GM23338 (cell line): ENCODE data around the gene ROS1. TPM values are rescaled to one million over a fixed set of nuclear protein-coding genes. Genes with fewer than 3 reads are reported as not detected.

Experiments used
- ATAC-seq: fragments of 200-7000 bp; cut with Tn5 transposase; 3 replicates; pipeline ENCODE4 v1.9.1; 2020
- DNase-seq: peaks from one replicate; pipeline ENCODE4 v3.0.0-alpha.2; 2015; ENCODE audit warnings: low spot score
- H2AFZ ChIP-seq: fragments of 200-600 bp; sonication (generic); 2 replicates; pipeline ENCODE4 v1.8.0; 2016; ENCODE audit warnings: antibody characterized with exemption, mild to moderate bottlenecking, moderate library complexity
- H3F3A ChIP-seq: fragments of 200-600 bp; sonication (generic); replicated peaks from 2 replicates; pipeline ENCODE4 v1.8.0; 2017; ENCODE audit warnings: antibody characterized with exemption, mixed run types, low read depth
- H3K27ac ChIP-seq: fragments of 200-600 bp; sonication (generic); 2 replicates; pipeline ENCODE4 v1.6.1; 2016; ENCODE audit warnings: low read depth
- H3K27me3 ChIP-seq: fragments of 200-600 bp; sonication (generic); 2 replicates; pipeline ENCODE4 v1.8.0; 2016; ENCODE audit warnings: mild to moderate bottlenecking, mixed run types, moderate library complexity; ENCODE audit not compliant: insufficient read depth
- H3K36me3 ChIP-seq: fragments of 200-600 bp; sonication (generic); 2 replicates; pipeline ENCODE4 v1.8.0; 2016; ENCODE audit warnings: mild to moderate bottlenecking; ENCODE audit not compliant: insufficient read depth
- H3K4me1 ChIP-seq: fragments of 200-600 bp; sonication (generic); 2 replicates; pipeline ENCODE4 v1.8.0; 2016; ENCODE audit warnings: mild to moderate bottlenecking, moderate library complexity; ENCODE audit not compliant: insufficient read depth
- H3K4me2 ChIP-seq: fragments of 200-600 bp; sonication (generic); 2 replicates; pipeline ENCODE4 v1.7.1; 2017; ENCODE audit warnings: mixed run types
- H3K4me3 ChIP-seq: fragments of 200-600 bp; sonication (generic); 2 replicates; pipeline ENCODE4 v1.6.1; 2016; ENCODE audit warnings: mixed run types
- H3K79me2 ChIP-seq: fragments of 200-600 bp; sonication (generic); replicated peaks from 2 replicates; pipeline ENCODE4 v1.8.0; 2017; ENCODE audit warnings: mild to moderate bottlenecking; ENCODE audit not compliant: insufficient read depth
- H3K9me2 ChIP-seq: fragments of 200-600 bp; sonication (generic); 2 replicates; pipeline ENCODE4 v1.8.0; 2017; ENCODE audit not compliant: insufficient read depth
- H4K20me1 ChIP-seq: fragments of 200-600 bp; sonication (generic); replicated peaks from 2 replicates; pipeline ENCODE4 v1.8.0; 2017; ENCODE audit warnings: mild to moderate bottlenecking; ENCODE audit not compliant: insufficient read depth
- H3K27ac Mint-ChIP-seq: 2 replicates; pipeline ENCODE4 v1.8.0; 2020; ENCODE audit warnings: inconsistent platforms, mild to moderate bottlenecking, moderate library complexity, mixed read lengths
- H3K27me3 Mint-ChIP-seq: 3 replicates; pipeline ENCODE4 v1.8.0; 2022; ENCODE audit warnings: low read depth, mild to moderate bottlenecking, moderate library complexity, mixed read lengths, inconsistent platforms; ENCODE audit not compliant: insufficient read depth, poor library complexity
- H3K36me3 Mint-ChIP-seq: 3 replicates; pipeline ENCODE4 v1.8.0; 2021; ENCODE audit warnings: low read depth, mild to moderate bottlenecking, inconsistent platforms, moderate library complexity, mixed read lengths
- H3K4me1 Mint-ChIP-seq: 3 replicates; pipeline ENCODE4 v1.8.0; 2020; ENCODE audit warnings: mild to moderate bottlenecking, inconsistent platforms, mixed read lengths
- H3K4me3 Mint-ChIP-seq: 3 replicates; pipeline ENCODE4 v1.8.0; 2021; ENCODE audit warnings: moderate library complexity, mild to moderate bottlenecking, inconsistent platforms, mixed read lengths
- H3K9me3 Mint-ChIP-seq: 3 replicates; pipeline ENCODE4 v1.8.0; 2020; ENCODE audit warnings: moderate library complexity, mild to moderate bottlenecking, inconsistent platforms, mixed read lengths
- CREB1 ChIP-seq: fragments of 250-450 bp; sonication (Bioruptor Pico); IDR thresholded peaks from 2 replicates; pipeline ENCODE4 v1.5.0; 2020; ENCODE audit warnings: low read depth, mild to moderate bottlenecking, moderate library complexity
- EZH2 ChIP-seq: fragments of 200-600 bp; sonication (generic); IDR thresholded peaks from one replicate; pipeline ENCODE4 v1.8.0; 2017; ENCODE audit warnings: antibody characterized with exemption, mild to moderate bottlenecking, low read depth; ENCODE audit not compliant: unreplicated experiment
- EZH2phosphoT487 ChIP-seq: fragments of 200-600 bp; sonication (generic); IDR thresholded peaks from one replicate; pipeline ENCODE4 v1.8.1; 2018; ENCODE audit warnings: antibody characterized with exemption; ENCODE audit not compliant: unreplicated experiment
- JUNB ChIP-seq: IDR thresholded peaks from one replicate; pipeline ENCODE4 v1.6.1; 2016; ENCODE audit warnings: antibody characterized with exemption; ENCODE audit not compliant: unreplicated experiment
- POLR2AphosphoS5 ChIP-seq: IDR thresholded peaks from 2 replicates; pipeline ENCODE4 v1.6.1; 2016; ENCODE audit warnings: antibody characterized with exemption, low read depth
- STAT1 ChIP-seq: IDR thresholded peaks from one replicate; pipeline ENCODE4 v1.6.1; 2016; ENCODE audit warnings: antibody characterized with exemption; ENCODE audit not compliant: unreplicated experiment
- ZNF114 ChIP-seq: fragments of 250-450 bp; sonication (Bioruptor Pico); IDR thresholded peaks from 2 replicates; pipeline ENCODE4 v1.5.0; 2020; ENCODE audit warnings: mild to moderate bottlenecking, moderate library complexity
- ZNF331 ChIP-seq: fragments of 250-450 bp; sonication (Bioruptor Pico); IDR thresholded peaks from 2 replicates; pipeline ENCODE4 v1.5.0; 2020; ENCODE audit warnings: low read depth, mild to moderate bottlenecking, moderate library complexity
- polyA plus RNA-seq: library from polyadenylated mRNA; unstranded; fragments of >200 nt; fragmentation: Nextera tagmentation; extraction: Ambion mirVana; gene quantifications from 2 replicates; pipeline ENCODE4 v1.2.1, GENCODE V29; 2016
- total RNA-seq: library from RNA; depleted of rRNA; stranded (reverse); fragments of >200 nt; shearing (Covaris generic); gene quantifications from 2 replicates; pipeline ENCODE4 v1.2.3, GENCODE V29; 2014
- TF ChIP-seq, protein P1 (sequence below), 2 experiments: fragments of 200-600 bp in 1 of 2; sonication (generic) in 1 of 2; conservative IDR thresholded peaks; 2 replicates each; pipeline versions ENCODE4 v1.5.1 to v1.6.1; 2016 to 2017; ENCODE audit warnings: antibody characterized with exemption in 2 of 2, low read depth in 2 of 2, mild to moderate bottlenecking in 2 of 2, moderate library complexity in 1 of 2
- TF ChIP-seq, protein P2 (sequence below): fragments of 250-450 bp; sonication (Bioruptor Pico); IDR thresholded peaks from 2 replicates; pipeline ENCODE4 v1.5.0; 2020; ENCODE audit warnings: mild to moderate bottlenecking, moderate library complexity

Gene ROS1
- total and polyA plus RNA-seq, 2 experiments from 2014 or later = not detected

DNA sequence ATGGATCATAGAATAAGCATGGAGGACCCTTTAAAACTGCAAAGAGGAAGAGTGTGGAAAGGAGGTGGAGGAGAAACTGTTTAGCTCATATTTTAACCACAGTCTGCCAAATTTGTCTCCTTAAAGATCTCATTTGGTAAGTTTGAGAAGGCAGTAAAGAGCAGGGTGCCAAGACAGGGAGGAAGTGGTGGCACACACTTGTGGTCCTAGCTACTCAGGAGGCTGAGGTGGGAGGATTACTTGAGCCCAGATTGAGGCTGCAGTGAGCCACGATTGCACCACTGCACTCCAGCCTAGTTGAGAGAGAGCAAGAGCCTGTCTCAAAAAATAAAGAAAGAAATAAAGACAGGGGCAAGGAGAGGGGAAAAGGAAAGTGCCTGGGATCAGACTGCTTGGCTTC lies 39.9 kb upstream of the ROS1 start:
- DNase-seq = no peak
- Mint-ChIP-seq H3K9me3 (no peaks in the 10 kb centered on the region; the same call in 2 of the 3 replicates), H3K36me3 (no peaks in the 10 kb centered on the region), H3K27ac (no peak overlapping the region), H3K27me3 (peaks cover 5% of the 10 kb centered on the region), H3K4me1 (no peaks in the 10 kb centered on the region), H3K4me3 (no peak overlapping the region)
- H3K9me2 ChIP-seq = no peaks in the 10 kb centered on the region; the same call in 1 of the 2 replicates
- no peaks in the 10 kb centered on the region for H4K20me1 ChIP-seq
- ATAC-seq = no peak
- no peak overlapping the region for H3K4me2 ChIP-seq
- no peaks in the 10 kb centered on the region for H3F3A ChIP-seq
- no peak overlapping the region for H3K4me3 ChIP-seq
- H2AFZ ChIP-seq = no peak overlapping the region
- H3K4me1 ChIP-seq = no peaks in the 10 kb centered on the region
- no peaks in the 10 kb centered on the region for H3K79me2 ChIP-seq
- H3K27ac ChIP-seq = no peak overlapping the region
- no peaks in the 10 kb centered on the region for H3K27me3 ChIP-seq
- TF ChIP-seq ZNF114 = no peak
- TF ChIP-seq ZNF331 (CRISPR knock-in tag) = no peak
- TF ChIP-seq STAT1 = no peak
- TF ChIP-seq CREB1 (CRISPR knock-in tag) = no peak
- TF ChIP-seq EZH2 = no peak
- TF ChIP-seq, protein P1, sequence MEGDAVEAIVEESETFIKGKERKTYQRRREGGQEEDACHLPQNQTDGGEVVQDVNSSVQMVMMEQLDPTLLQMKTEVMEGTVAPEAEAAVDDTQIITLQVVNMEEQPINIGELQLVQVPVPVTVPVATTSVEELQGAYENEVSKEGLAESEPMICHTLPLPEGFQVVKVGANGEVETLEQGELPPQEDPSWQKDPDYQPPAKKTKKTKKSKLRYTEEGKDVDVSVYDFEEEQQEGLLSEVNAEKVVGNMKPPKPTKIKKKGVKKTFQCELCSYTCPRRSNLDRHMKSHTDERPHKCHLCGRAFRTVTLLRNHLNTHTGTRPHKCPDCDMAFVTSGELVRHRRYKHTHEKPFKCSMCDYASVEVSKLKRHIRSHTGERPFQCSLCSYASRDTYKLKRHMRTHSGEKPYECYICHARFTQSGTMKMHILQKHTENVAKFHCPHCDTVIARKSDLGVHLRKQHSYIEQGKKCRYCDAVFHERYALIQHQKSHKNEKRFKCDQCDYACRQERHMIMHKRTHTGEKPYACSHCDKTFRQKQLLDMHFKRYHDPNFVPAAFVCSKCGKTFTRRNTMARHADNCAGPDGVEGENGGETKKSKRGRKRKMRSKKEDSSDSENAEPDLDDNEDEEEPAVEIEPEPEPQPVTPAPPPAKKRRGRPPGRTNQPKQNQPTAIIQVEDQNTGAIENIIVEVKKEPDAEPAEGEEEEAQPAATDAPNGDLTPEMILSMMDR (conservative IDR thresholded peaks at IDR 0.05; ENCODE audit: low read depth in 2 of 2) = no peak
- no peaks in the 10 kb centered on the region for H3K36me3 ChIP-seq

DNA sequence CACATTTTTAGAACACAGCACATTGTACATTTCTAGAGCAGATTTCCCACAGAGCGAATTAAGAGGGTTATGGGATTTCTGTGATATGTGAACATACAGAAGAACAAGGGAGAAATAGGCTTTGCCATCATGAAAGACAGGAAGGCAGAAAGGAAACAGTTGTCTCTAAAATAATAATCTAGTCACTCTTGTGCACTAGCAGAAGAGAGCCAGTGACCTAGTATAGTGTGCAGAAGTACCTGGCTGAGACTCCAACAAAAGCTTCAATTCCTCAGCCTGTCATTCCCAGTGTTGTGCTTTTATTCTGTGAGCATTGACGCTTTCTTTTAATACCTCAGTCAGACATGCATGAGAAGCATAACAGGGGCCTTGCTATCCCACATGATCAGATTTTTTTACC lies 39.0 kb upstream of the ROS1 start:
- Histone ChIP-seq H3K4me3 (no peak overlapping the region), H3F3A (no peaks in the 10 kb centered on the region), H4K20me1 (no peaks in the 10 kb centered on the region), H3K27ac (no peak overlapping the region), H2AFZ (no peak overlapping the region), H3K9me2 (no peaks in the 10 kb centered on the region), H3K4me1 (no peaks in the 10 kb centered on the region), H3K27me3 (no peaks in the 10 kb centered on the region), H3K4me2 (no peak overlapping the region), H3K79me2 (no peaks in the 10 kb centered on the region), H3K36me3 (no peaks in the 10 kb centered on the region)
- Mint-ChIP-seq H3K27ac (no peak overlapping the region), H3K4me1 (no peaks in the 10 kb centered on the region), H3K9me3 (no peaks in the 10 kb centered on the region; the same call in 2 of the 3 replicates), H3K4me3 (no peak overlapping the region), H3K27me3 (peaks cover 5% of the 10 kb centered on the region), H3K36me3 (no peaks in the 10 kb centered on the region)
- DNase-seq (no peak), ATAC-seq (no peak)
- TF ChIP-seq JUNB = no peak
- no peak for TF ChIP-seq POLR2AphosphoS5
- TF ChIP-seq, protein P2, sequence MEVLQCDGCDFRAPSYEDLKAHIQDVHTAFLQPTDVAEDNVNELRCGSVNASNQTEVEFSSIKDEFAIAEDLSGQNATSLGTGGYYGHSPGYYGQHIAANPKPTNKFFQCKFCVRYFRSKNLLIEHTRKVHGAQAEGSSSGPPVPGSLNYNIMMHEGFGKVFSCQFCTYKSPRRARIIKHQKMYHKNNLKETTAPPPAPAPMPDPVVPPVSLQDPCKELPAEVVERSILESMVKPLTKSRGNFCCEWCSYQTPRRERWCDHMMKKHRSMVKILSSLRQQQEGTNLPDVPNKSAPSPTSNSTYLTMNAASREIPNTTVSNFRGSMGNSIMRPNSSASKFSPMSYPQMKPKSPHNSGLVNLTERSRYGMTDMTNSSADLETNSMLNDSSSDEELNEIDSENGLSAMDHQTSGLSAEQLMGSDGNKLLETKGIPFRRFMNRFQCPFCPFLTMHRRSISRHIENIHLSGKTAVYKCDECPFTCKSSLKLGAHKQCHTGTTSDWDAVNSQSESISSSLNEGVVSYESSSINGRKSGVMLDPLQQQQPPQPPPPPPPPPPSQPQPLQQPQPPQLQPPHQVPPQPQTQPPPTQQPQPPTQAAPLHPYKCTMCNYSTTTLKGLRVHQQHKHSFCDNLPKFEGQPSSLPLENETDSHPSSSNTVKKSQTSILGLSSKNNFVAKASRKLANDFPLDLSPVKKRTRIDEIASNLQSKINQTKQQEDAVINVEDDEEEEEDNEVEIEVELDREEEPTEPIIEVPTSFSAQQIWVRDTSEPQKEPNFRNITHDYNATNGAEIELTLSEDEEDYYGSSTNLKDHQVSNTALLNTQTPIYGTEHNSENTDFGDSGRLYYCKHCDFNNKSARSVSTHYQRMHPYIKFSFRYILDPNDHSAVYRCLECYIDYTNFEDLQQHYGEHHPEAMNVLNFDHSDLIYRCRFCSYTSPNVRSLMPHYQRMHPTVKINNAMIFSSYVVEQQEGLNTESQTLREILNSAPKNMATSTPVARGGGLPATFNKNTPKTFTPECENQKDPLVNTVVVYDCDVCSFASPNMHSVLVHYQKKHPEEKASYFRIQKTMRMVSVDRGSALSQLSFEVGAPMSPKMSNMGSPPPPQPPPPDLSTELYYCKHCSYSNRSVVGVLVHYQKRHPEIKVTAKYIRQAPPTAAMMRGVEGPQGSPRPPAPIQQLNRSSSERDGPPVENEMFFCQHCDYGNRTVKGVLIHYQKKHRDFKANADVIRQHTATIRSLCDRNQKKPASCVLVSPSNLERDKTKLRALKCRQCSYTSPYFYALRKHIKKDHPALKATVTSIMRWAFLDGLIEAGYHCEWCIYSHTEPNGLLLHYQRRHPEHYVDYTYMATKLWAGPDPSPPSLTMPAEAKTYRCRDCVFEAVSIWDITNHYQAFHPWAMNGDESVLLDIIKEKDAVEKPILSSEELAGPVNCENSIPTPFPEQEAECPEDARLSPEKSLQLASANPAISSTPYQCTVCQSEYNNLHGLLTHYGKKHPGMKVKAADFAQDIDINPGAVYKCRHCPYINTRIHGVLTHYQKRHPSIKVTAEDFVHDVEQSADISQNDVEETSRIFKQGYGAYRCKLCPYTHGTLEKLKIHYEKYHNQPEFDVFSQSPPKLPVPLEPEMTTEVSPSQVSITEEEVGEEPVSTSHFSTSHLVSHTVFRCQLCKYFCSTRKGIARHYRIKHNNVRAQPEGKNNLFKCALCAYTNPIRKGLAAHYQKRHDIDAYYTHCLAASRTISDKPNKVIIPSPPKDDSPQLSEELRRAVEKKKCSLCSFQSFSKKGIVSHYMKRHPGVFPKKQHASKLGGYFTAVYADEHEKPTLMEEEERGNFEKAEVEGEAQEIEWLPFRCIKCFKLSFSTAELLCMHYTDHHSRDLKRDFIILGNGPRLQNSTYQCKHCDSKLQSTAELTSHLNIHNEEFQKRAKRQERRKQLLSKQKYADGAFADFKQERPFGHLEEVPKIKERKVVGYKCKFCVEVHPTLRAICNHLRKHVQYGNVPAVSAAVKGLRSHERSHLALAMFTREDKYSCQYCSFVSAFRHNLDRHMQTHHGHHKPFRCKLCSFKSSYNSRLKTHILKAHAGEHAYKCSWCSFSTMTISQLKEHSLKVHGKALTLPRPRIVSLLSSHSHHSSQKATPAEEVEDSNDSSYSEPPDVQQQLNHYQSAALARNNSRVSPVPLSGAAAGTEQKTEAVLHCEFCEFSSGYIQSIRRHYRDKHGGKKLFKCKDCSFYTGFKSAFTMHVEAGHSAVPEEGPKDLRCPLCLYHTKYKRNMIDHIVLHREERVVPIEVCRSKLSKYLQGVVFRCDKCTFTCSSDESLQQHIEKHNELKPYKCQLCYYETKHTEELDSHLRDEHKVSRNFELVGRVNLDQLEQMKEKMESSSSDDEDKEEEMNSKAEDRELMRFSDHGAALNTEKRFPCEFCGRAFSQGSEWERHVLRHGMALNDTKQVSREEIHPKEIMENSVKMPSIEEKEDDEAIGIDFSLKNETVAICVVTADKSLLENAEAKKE = no peak
- TF ChIP-seq STAT1 = no peak
- TF ChIP-seq, protein P1 (conservative IDR thresholded peaks at IDR 0.05; ENCODE audit: low read depth in 2 of 2) = no peak
- no peak for TF ChIP-seq EZH2phosphoT487
- no peak for TF ChIP-seq CREB1 (CRISPR knock-in tag)
